ENCODE measurements around the gene BCR.

The BCR gene

DNA sequence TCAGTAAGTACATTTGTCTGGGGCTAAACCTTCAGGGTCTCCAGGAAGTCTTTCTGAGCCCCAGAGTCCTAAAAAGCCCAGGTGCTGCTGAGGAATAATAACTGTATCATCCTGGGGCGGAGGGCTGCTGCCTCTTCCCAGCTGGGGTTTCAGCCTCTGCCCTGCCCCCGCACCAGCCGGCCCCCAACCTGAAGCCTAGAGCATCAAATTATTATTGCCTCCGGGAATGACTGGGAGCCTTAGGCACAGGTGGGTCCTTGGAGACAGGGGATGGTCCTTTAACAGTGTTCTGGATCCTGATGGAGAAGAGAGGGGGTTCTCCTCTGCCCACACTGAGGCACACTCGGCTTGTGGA is 64.4 kb downstream of the BCR start:
- Histone ChIP-seq H3K9me2 (replicated peaks; ENCODE audit: insufficient read depth, low read length) (no peaks in the 10 kb centered on the region), H3F3A (ENCODE audit: insufficient read depth) (no peaks in the 10 kb centered on the region), H3K4me3 (ENCODE audit: insufficient read depth, low read length, poor library complexity, severe bottlenecking) (no peak overlapping the region), H4K20me1 (ENCODE audit: low read depth, low read length) (no peaks in the 10 kb centered on the region; the same call in 1 of the 2 replicates), H3K36me3 (ENCODE audit: low read length) (no peaks in the 10 kb centered on the region), H3K9me3 (ENCODE audit: insufficient read depth, low read length) (no peaks in the 10 kb centered on the region), H3K27me3 (ENCODE audit: low read length) (no peaks in the 10 kb centered on the region), H3K9ac (ENCODE audit: low read length) (no peak overlapping the region), H3K4me2 (ENCODE audit: low read depth, low read length, poor library complexity, severe bottlenecking) (no peak overlapping the region), H3K27ac (ENCODE audit: low read depth, low read length) (no peak overlapping the region), H3K79me2 (ENCODE audit: insufficient read depth, low read length) (no peaks in the 10 kb centered on the region), H2AFZ (ENCODE audit: low read depth, low read length, severe bottlenecking) (no peak overlapping the region)
- TF ChIP-seq EZH2phosphoT487 (conservative IDR thresholded peaks at IDR 0.05; ENCODE audit: low read length) (no peak), CTCF (IDR thresholded peaks at IDR 0.05; ENCODE audit: insufficient read depth, low read length, poor library complexity, severe bottlenecking) (no peak)

DNA sequence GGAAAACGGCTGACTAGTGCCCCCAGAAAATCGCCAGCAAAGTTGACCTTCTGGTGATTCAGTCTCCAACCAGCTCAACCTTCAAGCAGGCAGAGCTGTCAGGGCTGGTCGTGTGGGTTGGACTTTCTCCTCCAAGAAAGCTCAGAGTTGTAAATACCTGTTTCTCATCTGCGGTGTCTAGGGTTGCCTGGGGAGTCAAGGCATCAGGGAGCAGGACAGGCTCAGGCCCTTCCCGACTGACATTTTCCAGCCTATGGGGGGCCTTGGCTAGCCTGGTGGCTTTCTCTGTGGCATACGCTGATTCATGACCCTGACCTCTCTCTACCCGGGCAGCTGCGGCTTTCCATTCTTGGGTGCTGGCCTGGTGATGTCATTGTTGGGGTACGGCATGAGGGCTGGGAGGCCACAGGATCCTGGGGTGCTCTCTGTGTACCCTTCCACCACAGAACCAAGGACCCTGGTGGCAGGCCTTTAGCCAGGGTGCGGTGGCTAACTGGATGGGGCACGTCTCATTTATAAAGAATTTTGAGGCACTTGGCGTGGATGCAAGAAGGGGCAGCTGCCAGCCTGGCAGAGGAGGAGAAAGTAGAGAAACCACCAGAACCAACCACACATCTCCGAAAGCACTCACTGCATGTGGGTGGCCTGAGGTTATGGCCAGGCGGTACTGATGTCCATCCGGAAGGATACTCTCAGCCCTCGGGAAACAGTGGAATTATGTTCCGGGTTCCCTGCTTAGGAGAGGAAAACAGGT is 64.9 kb downstream of the BCR start:
- H4K20me1 ChIP-seq (ENCODE audit: low read depth, low read length): no peaks in the 10 kb centered on the region; the same call in 1 of the 2 replicates
- no peak overlapping the region for H3K4me3 ChIP-seq (ENCODE audit: insufficient read depth, low read length, poor library complexity, severe bottlenecking)
- no peaks in the 10 kb centered on the region for H3K9me2 ChIP-seq (replicated peaks; ENCODE audit: insufficient read depth, low read length)
- no peak overlapping the region for H3K27ac ChIP-seq (ENCODE audit: low read depth, low read length)
- H3K79me2 ChIP-seq (ENCODE audit: insufficient read depth, low read length): no peaks in the 10 kb centered on the region
- H3K4me2 ChIP-seq (ENCODE audit: low read depth, low read length, poor library complexity, severe bottlenecking): no peak overlapping the region
- H2AFZ ChIP-seq (ENCODE audit: low read depth, low read length, severe bottlenecking): no peak overlapping the region
- no peak overlapping the region for H3K9ac ChIP-seq (ENCODE audit: low read length)
- H3K36me3 ChIP-seq (ENCODE audit: low read length): no peaks in the 10 kb centered on the region
- TF ChIP-seq EZH2phosphoT487 (conservative IDR thresholded peaks at IDR 0.05; ENCODE audit: low read length) (no peak), CTCF (IDR thresholded peaks at IDR 0.05; ENCODE audit: insufficient read depth, low read length, poor library complexity, severe bottlenecking) (no peak)
- no peaks in the 10 kb centered on the region for H3F3A ChIP-seq (ENCODE audit: insufficient read depth)
- H3K9me3 ChIP-seq (ENCODE audit: insufficient read depth, low read length): no peaks in the 10 kb centered on the region
- no peaks in the 10 kb centered on the region for H3K27me3 ChIP-seq (ENCODE audit: low read length)

DNA sequence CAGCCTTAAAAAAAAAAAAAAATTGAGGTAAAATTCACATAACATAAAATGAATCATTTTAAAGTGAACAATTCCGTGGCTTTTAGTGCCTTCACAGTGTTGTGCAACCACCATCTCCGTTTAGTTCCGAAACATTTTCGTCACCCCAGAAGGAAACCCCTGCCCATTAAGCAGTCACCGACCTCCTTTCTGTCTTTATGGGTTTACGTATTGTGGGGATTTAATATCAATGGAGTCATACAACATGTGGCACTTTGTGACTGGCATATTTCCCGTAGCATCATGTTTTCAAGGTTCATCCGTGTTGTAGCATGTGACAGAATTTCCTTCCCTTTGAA is 65.5 kb downstream of the BCR start:
- H2AFZ ChIP-seq (ENCODE audit: low read depth, low read length, severe bottlenecking): no peak overlapping the region
- TF ChIP-seq EZH2phosphoT487 (conservative IDR thresholded peaks at IDR 0.05; ENCODE audit: low read length): no peak
- no peak overlapping the region for H3K4me2 ChIP-seq (ENCODE audit: low read depth, low read length, poor library complexity, severe bottlenecking)
- no peak overlapping the region for H3K9ac ChIP-seq (ENCODE audit: low read length)
- no peaks in the 10 kb centered on the region for H3K9me2 ChIP-seq (replicated peaks; ENCODE audit: insufficient read depth, low read length)
- no peaks in the 10 kb centered on the region for H3K27me3 ChIP-seq (ENCODE audit: low read length)
- no peaks in the 10 kb centered on the region for H3K9me3 ChIP-seq (ENCODE audit: insufficient read depth, low read length)
- no peak overlapping the region for H3K4me3 ChIP-seq (ENCODE audit: insufficient read depth, low read length, poor library complexity, severe bottlenecking)
- H3K36me3 ChIP-seq (ENCODE audit: low read length): no peaks in the 10 kb centered on the region
- no peak overlapping the region for H3K27ac ChIP-seq (ENCODE audit: low read depth, low read length)
- H3K79me2 ChIP-seq (ENCODE audit: insufficient read depth, low read length): no peaks in the 10 kb centered on the region
- no peaks in the 10 kb centered on the region for H3F3A ChIP-seq (ENCODE audit: insufficient read depth)
- H4K20me1 ChIP-seq (ENCODE audit: low read depth, low read length): no peaks in the 10 kb centered on the region; the same call in 1 of the 2 replicates

- Histone ChIP-seq H3K27ac (ENCODE audit: low read depth, low read length) (no peak overlapping the region), H3K79me2 (ENCODE audit: insufficient read depth, low read length) (no peaks in the 10 kb centered on the region), H3K4me3 (ENCODE audit: insufficient read depth, low read length, poor library complexity, severe bottlenecking) (no peak overlapping the region), H4K20me1 (ENCODE audit: low read depth, low read length) (no peaks in the 10 kb centered on the region; the same call in 1 of the 2 replicates), H3K36me3 (ENCODE audit: low read length) (no peaks in the 10 kb centered on the region), H3K9ac (ENCODE audit: low read length) (no peak overlapping the region), H3K9me2 (replicated peaks; ENCODE audit: insufficient read depth, low read length) (no peaks in the 10 kb centered on the region), H3K27me3 (ENCODE audit: low read length) (no peaks in the 10 kb centered on the region), H3K4me2 (ENCODE audit: low read depth, low read length, poor library complexity, severe bottlenecking) (no peak overlapping the region), H2AFZ (ENCODE audit: low read depth, low read length, severe bottlenecking) (no peak overlapping the region), H3F3A (ENCODE audit: insufficient read depth) (no peaks in the 10 kb centered on the region), H3K9me3 (ENCODE audit: insufficient read depth, low read length) (no peaks in the 10 kb centered on the region)
- TF ChIP-seq EZH2phosphoT487 (conservative IDR thresholded peaks at IDR 0.05; ENCODE audit: low read length) (no peak), CTCF (IDR thresholded peaks at IDR 0.05; ENCODE audit: insufficient read depth, low read length, poor library complexity, severe bottlenecking) (no peak)
Measured at GRCh38 chr22:23246982-23247766, 66.9 kb downstream of the BCR start.
